ENCODE results near the gene TECR. TPM values are rescaled to one million over a fixed set of nuclear protein-coding genes. Genes with fewer than 3 reads are reported as not detected.

The TECR gene
- total and polyA plus RNA-seq, 9 of the 15 experiments (the other 6 are each of a cell fraction or from before 2014, with no cell fraction given): 29.3 to 211 (median 81.4) TPM

DNA sequence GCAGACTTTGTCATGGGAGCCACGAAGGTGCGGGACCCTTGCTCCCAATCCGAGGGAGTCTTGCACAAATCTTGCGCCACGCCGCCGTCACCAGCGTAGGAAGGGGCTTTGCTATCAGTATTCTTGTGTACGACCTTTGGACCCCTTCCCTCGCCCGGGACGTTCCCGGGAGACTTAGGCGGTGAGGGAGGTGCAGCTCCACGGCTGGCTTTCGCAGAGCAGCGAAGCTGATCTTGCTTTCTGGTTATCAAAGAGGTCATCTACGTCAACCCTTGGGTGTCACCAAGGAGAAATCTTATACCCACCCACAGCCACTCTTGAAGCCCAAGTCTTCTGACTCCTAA, 583 bp downstream of the TECR start (continued):
- TF ChIP-seq HDAC3 (IDR thresholded peaks at IDR 0.05; ENCODE audit: borderline replicate concordance, partially characterized antibody) (no peak), BMI1 (IDR thresholded peaks at IDR 0.05; ENCODE audit: low read length) (no peak), SIN3B (IDR thresholded peaks at IDR 0.05; ENCODE audit: low read depth) (no peak), ZNF717 (CRISPR knock-in tag; IDR thresholded peaks at IDR 0.05) (no peak), BRF1 (IDR thresholded peaks at IDR 0.05; ENCODE audit: borderline replicate concordance, extremely low read depth, insufficient read length) (no peak), ZC3H8 (IDR thresholded peaks at IDR 0.05) (no peak), TBP (optimal IDR thresholded peaks at IDR 0.05; ENCODE audit: low read depth, low read length) (no peak), ARHGAP35 (IDR thresholded peaks at IDR 0.05; ENCODE audit: partially characterized antibody) (no peak), ELF2 (CRISPR knock-in tag; IDR thresholded peaks at IDR 0.05) (no peak), GTF2E2 (tag; IDR thresholded peaks at IDR 0.05) (no peak), HSF4 (CRISPR knock-in tag; IDR thresholded peaks at IDR 0.05; ENCODE audit: borderline replicate concordance) (no peak), ESRRA (IDR thresholded peaks at IDR 0.05; ENCODE audit: borderline replicate concordance, low read depth) (peak; percentile 23; the same call in 1 of the 2 replicates), TEAD2 (tag; IDR thresholded peaks at IDR 0.05) (no peak), YBX1 (IDR thresholded peaks at IDR 0.05) (no peak)
- TF ChIP-seq, protein P1, sequence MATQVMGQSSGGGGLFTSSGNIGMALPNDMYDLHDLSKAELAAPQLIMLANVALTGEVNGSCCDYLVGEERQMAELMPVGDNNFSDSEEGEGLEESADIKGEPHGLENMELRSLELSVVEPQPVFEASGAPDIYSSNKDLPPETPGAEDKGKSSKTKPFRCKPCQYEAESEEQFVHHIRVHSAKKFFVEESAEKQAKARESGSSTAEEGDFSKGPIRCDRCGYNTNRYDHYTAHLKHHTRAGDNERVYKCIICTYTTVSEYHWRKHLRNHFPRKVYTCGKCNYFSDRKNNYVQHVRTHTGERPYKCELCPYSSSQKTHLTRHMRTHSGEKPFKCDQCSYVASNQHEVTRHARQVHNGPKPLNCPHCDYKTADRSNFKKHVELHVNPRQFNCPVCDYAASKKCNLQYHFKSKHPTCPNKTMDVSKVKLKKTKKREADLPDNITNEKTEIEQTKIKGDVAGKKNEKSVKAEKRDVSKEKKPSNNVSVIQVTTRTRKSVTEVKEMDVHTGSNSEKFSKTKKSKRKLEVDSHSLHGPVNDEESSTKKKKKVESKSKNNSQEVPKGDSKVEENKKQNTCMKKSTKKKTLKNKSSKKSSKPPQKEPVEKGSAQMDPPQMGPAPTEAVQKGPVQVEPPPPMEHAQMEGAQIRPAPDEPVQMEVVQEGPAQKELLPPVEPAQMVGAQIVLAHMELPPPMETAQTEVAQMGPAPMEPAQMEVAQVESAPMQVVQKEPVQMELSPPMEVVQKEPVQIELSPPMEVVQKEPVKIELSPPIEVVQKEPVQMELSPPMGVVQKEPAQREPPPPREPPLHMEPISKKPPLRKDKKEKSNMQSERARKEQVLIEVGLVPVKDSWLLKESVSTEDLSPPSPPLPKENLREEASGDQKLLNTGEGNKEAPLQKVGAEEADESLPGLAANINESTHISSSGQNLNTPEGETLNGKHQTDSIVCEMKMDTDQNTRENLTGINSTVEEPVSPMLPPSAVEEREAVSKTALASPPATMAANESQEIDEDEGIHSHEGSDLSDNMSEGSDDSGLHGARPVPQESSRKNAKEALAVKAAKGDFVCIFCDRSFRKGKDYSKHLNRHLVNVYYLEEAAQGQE (IDR thresholded peaks at IDR 0.05; ENCODE audit: borderline replicate concordance): no peak
- TF ChIP-seq, protein P1 (CRISPR knock-in tag; IDR thresholded peaks at IDR 0.05; ENCODE audit: low read depth): no peak
- TF ChIP-seq, protein P2, sequence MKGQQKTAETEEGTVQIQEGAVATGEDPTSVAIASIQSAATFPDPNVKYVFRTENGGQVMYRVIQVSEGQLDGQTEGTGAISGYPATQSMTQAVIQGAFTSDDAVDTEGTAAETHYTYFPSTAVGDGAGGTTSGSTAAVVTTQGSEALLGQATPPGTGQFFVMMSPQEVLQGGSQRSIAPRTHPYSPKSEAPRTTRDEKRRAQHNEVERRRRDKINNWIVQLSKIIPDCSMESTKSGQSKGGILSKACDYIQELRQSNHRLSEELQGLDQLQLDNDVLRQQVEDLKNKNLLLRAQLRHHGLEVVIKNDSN (CRISPR knock-in tag; IDR thresholded peaks at IDR 0.05): no peak
- TF ChIP-seq, protein P3, sequence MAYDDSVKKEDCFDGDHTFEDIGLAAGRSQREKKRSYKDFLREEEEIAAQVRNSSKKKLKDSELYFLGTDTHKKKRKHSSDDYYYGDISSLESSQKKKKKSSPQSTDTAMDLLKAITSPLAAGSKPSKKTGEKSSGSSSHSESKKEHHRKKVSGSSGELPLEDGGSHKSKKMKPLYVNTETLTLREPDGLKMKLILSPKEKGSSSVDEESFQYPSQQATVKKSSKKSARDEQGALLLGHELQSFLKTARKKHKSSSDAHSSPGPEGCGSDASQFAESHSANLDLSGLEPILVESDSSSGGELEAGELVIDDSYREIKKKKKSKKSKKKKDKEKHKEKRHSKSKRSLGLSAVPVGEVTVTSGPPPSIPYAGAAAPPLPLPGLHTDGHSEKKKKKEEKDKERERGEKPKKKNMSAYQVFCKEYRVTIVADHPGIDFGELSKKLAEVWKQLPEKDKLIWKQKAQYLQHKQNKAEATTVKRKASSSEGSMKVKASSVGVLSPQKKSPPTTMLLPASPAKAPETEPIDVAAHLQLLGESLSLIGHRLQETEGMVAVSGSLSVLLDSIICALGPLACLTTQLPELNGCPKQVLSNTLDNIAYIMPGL (CRISPR knock-in tag; IDR thresholded peaks at IDR 0.05): no peak
